GM19463 (cell line): ENCODE data around the gene TENT4B.
"Not testable (repeated sequence)": the region's sequence is repeated elsewhere in the genome, so short reads cannot be mapped to it uniquely, and the experiment has no call there.

Experiments
- ATAC-seq: cut with Tn5 transposase; IDR thresholded peaks from one replicate; pipeline ENCODE4 v1.9.1; 2021; ENCODE audit warnings: mild to moderate bottlenecking, moderate library complexity; ENCODE audit not compliant: unreplicated experiment

Gene TENT4B

GRCh38 chr16:50229149-50229726 lies 76.1 kb downstream of the TENT4B start:
- no peak for ATAC-seq

- no peak for ATAC-seq
These were observed 81.9 kb downstream of the TENT4B start for GRCh38 chr16:50234771-50235556.

- no peak for ATAC-seq
These were observed 82.5 kb downstream of the TENT4B start for GRCh38 chr16:50235581-50235980.

- ATAC-seq: no peak
These were observed 85.2 kb downstream of the TENT4B start for GRCh38 chr16:50238314-50238713.

GRCh38 chr16:50238868-50239301 lies 85.8 kb downstream of the TENT4B start:
- ATAC-seq: no peak

GRCh38 chr16:50243024-50243423 lies 89.9 kb downstream of the TENT4B start:
- not testable (repeated sequence) for ATAC-seq

GRCh38 chr16:50244140-50244503 lies 91.0 kb downstream of the TENT4B start:
- no peak for ATAC-seq

GRCh38 chr16:50244504-50245416 lies 91.7 kb downstream of the TENT4B start:
- ATAC-seq: no peak

- peak; percentile 82 for ATAC-seq
These were observed 92.6 kb downstream of the TENT4B start for GRCh38 chr16:50245417-50246298.

GRCh38 chr16:50246299-50247122 lies 93.4 kb downstream of the TENT4B start:
- peak; percentile 30 for ATAC-seq

- no peak for ATAC-seq
These were observed 94.2 kb downstream of the TENT4B start for GRCh38 chr16:50247123-50247905.

- no peak for ATAC-seq
These were observed 95.0 kb downstream of the TENT4B start for GRCh38 chr16:50247906-50248608.

- ATAC-seq: no peak
These were observed 95.7 kb downstream of the TENT4B start for GRCh38 chr16:50248845-50249244.

- no peak for ATAC-seq
These were observed 98.4 kb downstream of the TENT4B start for GRCh38 chr16:50251375-50252081.

GRCh38 chr16:50252082-50252611 lies 99.0 kb downstream of the TENT4B start:
- no peak for ATAC-seq

- no peak for ATAC-seq
These were observed 99.9 kb downstream of the TENT4B start for GRCh38 chr16:50252874-50253513.

- ATAC-seq: no peak
These were observed 100.4 kb downstream of the TENT4B start for GRCh38 chr16:50253514-50253910.
